GM19452 (cell line): ENCODE measurements around the gene CABP1.
"Not testable (repeated sequence)": the region's sequence is repeated elsewhere in the genome, so short reads cannot be mapped to it uniquely, and the experiment has no call there.

Experiments used
- ATAC-seq: cut with Tn5 transposase; IDR thresholded peaks from one replicate; pipeline ENCODE4 v1.9.1; 2021; ENCODE audit not compliant: unreplicated experiment

Gene CABP1

GRCh38 chr12:120639771-120640721 is at the start of gene CABP1:
Gene CABP1 (plus strand): TSS chr12:120640626. CDS start chr12:120640686, 60 bp downstream.
- ATAC-seq: peak; percentile 75

GRCh38 chr12:120590741-120591407 is 49.6 kb upstream of the CABP1 start:
- ATAC-seq: no peak

GRCh38 chr12:120592121-120593049 is 48.0 kb upstream of the CABP1 start:
- ATAC-seq: no peak

- ATAC-seq: no peak
These were observed 43.5 kb upstream of the CABP1 start for GRCh38 chr12:120596901-120597300.

- ATAC-seq: no peak
These were observed 42.6 kb upstream of the CABP1 start for GRCh38 chr12:120597861-120598260.

GRCh38 chr12:120598674-120599463 is 41.6 kb upstream of the CABP1 start:
- no peak for ATAC-seq

- no peak for ATAC-seq
These were observed 40.5 kb upstream of the CABP1 start for GRCh38 chr12:120599672-120600552.

GRCh38 chr12:120602416-120602815 is 38.0 kb upstream of the CABP1 start:
- ATAC-seq: not testable (repeated sequence)

- ATAC-seq: no peak
These were observed 29.9 kb upstream of the CABP1 start for GRCh38 chr12:120610560-120610959.

GRCh38 chr12:120611534-120611933 is 28.9 kb upstream of the CABP1 start:
- not testable (repeated sequence) for ATAC-seq

- ATAC-seq: no peak
These were observed 25.6 kb upstream of the CABP1 start for GRCh38 chr12:120614848-120615247.

- not testable (repeated sequence) for ATAC-seq
These were observed 23.2 kb upstream of the CABP1 start for GRCh38 chr12:120617193-120617592.

- not testable (repeated sequence) for ATAC-seq
These were observed 22.7 kb upstream of the CABP1 start for GRCh38 chr12:120617767-120618166.

GRCh38 chr12:120618954-120619615 is 21.3 kb upstream of the CABP1 start:
- no peak for ATAC-seq

- ATAC-seq: no peak
These were observed 19.8 kb upstream of the CABP1 start for GRCh38 chr12:120620624-120621023.

GRCh38 chr12:120625557-120626419 is 14.6 kb upstream of the CABP1 start:
- no peak for ATAC-seq

GRCh38 chr12:120628919-120629318 is 11.5 kb upstream of the CABP1 start:
- no peak for ATAC-seq
